Erythroblast (primary cell): Measurements from ENCODE around the gene LYZL6.
"Not testable (repeated sequence)": the region's sequence is repeated elsewhere in the genome, so short reads cannot be mapped to it uniquely, and the experiment has no call there.

Experiments
- DNase-seq, 2 experiments: peaks; one replicate each; lab custom pipeline; 2025; lab: John Stamatoyannopoulos, UW
- GATA1 ChIP-seq: IDR thresholded peaks from 2 replicates; pipeline ENCODE4 v1.6.1; 2011; ENCODE audit warnings: low read depth, mild to moderate bottlenecking, control low read depth, low read length, moderate library complexity
- POLR2A ChIP-seq: IDR thresholded peaks from 2 replicates; pipeline ENCODE4 v1.6.1; 2011; ENCODE audit warnings: mild to moderate bottlenecking, low read length

LYZL6 gene

DNA sequence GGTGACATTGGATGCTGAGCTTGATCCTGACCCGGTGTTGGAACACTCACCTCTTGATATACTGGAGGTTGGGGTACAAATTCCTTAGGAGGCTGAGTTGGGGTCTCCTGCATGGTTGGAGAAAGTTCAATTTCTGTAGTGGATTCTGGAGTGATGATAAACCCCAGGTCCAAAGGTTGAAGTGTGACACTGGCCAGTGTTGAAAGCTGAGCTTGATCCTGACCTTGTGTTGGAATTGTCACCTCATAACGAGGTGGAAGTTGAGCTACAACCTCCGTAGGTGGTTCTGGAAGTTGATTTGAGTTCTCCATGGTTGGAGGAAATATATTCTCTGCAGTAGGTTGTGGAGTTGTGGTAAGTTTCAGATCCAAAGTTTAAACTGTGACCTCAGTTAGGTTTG, 34.1 kb downstream of the LYZL6 start:
- TF ChIP-seq POLR2A (no peak), GATA1 (no peak)
- no peak for DNase-seq

DNA sequence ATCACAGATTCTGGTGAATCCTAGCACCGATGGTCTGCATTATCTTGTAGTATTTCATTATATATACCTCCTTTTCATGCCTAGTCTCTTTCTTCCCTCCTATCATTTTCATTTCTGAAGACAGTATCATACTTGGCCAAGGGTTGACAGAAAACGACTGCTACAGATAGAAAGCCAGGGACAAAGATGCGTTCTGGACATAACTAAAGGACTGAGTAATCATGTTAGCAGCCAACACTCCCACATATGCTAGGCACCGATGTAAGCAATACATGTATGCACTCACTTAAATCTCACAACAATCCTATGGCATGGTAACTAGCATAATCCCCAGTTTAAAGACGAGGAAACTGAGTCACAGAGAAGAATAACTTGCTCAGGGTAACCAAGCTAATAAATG, 35.8 kb downstream of the LYZL6 start:
- no peak for TF ChIP-seq GATA1
- no peak for TF ChIP-seq POLR2A
- DNase-seq = no peak

DNA sequence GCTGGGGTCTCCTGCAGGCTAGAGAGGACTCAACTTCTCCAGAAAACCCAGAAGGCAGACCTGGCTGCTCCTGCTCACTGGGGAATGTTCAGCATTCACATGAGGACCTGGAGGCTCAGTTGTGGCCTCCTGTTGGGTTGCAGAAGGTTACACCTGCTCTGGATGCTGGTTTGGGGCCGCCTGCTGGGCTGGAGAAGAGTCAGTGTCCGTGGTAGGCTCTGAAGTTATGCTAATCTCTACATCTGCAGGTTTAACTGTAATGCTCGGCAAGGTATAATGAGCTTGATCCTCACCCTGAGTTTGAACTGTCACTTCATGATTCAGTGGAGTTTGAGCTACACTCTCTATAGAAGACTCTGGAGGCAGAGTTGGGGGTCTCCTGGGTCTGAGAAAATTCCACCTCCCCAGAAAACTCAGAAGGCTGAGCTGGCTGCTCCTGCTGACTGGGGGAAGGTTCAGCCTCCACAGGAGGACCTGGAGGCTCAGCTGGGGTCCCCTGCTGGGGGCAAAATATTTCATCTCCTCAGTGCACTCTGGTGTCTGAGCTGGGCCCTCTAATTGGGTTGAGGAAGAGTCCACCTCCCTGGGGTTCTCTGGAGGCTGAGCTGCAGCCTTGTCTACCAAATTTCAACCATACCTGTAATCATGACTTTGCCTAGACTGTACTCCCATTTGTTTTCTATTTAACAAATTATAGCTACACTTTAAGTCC, 36.4 kb downstream of the LYZL6 start:
- TF ChIP-seq GATA1 (no peak), POLR2A (no peak)
- no peak for DNase-seq

DNA sequence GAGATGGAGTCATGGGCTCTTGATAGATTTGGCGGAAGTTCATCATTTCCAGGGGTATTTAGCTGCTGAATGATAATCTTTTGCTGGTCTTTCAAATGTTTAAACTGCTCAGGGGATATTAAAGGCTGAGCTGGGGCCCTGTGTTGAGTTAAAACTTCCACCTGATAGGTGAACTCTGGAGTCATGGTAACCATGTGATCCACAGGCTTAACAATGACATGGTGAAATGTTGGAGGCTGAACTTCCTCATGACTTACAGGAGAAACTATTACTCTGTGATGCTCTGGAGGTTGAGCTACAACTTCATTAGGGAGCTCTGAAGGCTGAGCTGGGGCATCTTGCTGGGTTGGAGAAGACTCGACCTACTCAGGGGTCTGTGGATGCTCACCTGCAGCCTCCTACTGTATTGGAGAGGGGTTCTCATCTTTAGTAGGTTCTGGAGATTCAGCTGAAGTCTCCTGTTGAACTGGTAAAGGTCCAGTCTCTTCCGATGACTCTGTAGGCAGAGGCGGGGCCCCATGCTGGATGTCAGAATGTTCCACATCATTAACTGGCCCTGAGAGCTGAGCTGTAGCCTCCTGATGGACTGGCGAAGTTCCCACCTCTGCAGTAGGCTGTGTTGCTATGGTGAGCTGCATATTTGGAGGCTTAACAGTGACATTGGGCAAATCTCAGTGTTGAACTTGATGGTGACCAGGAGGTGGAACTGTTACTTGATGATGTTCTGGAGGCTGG, 37.2 kb downstream of the LYZL6 start:
- TF ChIP-seq GATA1 (no peak), POLR2A (no peak)
- DNase-seq = no peak

DNA sequence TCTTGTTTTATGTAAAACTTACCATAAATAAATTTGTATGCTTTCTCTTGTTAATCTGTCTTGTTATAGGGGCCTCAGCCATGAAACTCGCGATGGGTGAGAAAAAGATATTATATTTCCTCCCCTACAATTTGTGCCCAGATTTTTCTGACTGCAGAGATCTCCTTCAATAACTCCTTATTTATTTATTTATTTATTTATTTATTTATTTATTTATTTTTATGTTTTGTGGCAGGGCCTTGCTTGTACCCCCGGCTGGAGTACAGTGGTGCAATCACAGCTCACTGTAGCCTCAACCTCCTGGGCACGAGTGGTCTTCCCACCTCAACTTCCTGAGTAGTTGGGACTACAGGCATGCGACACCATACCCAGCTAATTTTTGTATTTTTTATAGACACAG, 40.1 kb downstream of the LYZL6 start:
- TF ChIP-seq GATA1 = no peak
- TF ChIP-seq POLR2A = no peak
- no peak for DNase-seq

DNA sequence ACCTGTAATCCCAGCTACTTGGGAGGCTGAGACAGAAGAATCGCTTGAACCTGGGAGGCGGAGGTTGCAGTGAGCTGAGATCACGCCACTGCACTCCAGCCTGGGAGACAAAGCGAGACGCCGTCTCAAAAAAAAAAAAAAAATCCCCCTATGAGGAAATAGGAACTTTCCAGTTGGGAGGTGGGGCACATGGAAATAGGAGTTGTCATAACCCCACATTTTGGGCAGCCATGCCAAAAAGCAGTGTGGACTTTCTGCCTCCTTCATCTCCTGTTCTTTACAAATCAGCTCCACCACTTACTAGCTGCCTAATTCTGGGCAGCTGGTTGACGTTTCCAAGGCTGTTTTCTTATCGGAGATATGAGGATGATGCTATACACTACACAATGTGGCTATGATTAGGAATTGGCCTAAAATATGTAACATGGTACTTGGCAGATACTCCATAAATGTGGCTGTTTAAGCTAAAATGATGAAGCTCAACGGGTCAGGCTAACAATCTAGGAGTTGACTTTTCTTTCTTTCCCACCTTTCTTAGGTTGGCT, 41.8 kb downstream of the LYZL6 start:
- DNase-seq = no peak
- TF ChIP-seq POLR2A = no peak

DNA sequence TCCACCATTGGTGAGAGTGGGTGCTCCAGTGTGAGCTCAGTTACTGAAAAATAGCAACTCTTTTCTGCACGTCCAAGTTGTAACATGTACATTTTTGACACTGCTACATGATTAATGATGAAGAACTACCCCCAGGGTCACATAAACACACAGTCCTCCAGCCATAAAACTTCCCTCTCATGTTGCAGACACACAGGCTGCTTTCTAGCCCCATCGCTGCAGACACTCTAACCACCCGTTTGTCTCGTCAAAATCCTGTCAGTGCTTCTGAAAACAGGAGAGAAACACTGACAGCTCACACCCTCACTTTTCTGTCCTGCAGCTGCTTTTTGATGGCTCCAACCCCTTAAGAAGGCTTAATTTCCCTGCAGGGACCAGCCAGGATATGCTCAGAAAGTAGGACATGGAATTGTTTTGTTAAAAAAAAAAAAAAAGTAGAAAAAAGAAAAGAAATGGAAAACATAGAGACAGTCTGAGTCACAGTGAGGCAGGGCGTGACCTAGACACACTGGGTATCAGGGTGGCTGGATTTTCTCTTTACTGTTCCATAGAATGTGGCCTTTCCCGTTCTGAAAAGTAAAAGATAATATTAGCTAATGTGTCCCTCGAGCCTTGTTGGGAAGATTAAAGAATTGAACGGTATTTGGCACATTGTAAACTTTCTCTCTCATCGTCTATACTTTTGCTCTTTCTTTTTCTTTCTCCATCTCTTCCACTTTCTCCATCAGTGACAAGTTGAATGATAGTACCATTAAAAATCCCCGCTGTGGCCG, 42.6 kb downstream of the LYZL6 start:
- DNase-seq = no peak

DNA sequence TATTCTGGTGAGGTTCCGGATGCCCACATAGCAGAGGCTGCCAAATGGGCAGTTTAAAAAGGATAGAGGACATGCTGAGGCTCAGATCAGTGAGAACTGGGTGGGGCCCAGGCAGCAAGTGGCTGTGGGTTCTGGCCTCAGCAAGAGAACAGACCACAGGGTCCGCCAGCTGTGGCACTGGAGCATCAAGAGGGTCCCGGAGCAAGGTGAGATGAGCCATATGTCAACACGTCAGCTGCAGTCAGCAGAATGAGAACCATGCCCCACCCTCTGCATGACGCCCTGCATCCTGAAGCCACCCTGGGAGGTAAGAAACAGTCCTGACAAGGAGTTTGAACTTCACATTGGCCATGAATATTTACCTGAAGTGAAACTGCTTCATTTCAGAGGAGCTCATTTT, 43.2 kb downstream of the LYZL6 start:
- DNase-seq = no peak
- TF ChIP-seq POLR2A (no peak), GATA1 (no peak)

More for the DNA sequence above, 42.6 kb downstream of the LYZL6 start:
- no peak for TF ChIP-seq GATA1
- no peak for TF ChIP-seq POLR2A

DNA sequence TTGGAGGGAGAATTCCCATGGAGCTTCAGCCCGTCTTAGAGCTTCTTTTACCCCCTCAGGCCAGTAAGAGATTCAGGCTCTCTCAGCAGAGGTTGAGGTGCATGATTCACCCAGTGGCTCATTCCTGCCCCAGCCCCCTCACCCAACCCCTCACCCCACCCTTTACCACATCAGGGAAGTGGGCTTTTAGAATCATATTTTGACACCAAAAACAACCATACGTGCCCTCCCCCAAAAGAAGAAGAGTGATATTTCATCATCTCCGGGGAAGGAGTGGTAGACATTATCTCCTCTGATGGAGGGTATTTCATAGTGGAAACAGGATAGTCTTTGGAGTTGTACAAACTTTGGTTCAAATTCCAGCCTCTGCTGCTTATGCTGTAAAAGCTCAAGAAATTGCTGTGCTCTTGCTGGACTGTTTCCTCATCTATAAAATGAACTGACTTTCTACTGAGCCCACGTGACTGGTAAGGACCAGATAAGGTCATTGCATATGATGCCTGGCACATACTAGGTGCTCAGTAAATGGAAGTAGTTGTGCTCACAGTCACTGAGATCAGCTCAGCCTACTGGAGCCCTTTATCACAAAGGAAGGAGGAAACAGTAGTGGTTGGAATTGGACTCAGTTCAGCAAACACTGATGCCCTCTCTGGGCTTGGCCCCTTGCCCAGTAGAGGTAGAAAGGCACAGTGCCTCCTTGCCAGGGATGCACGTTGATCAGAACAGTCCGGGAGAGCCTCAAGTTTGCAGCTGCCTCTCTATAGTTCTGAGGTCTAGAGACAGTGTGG, 45.0 kb downstream of the LYZL6 start:
- no peak for DNase-seq

DNA sequence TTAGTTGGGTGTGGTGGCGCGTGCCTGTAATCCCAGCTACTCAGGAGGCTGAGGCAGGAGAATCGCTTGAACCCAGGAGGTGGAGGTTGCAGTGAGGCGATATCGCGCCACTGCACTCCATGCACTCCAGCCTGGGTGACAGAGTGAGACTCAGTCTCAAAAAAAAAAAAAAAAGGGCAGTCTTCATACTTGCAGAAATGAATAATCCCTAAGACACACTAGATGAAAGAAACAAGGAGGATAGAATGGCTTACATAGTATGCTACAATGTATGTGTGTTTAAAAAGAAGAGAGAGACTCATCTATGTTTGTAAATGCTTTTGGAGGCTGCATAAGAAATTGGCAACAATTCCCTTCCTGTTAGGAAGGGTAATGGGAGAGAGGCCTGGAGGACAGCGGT, 45.7 kb downstream of the LYZL6 start:
- not testable (repeated sequence) for DNase-seq

More for the DNA sequence above, 45.0 kb downstream of the LYZL6 start:
- TF ChIP-seq GATA1 = no peak
- TF ChIP-seq POLR2A = no peak

DNA sequence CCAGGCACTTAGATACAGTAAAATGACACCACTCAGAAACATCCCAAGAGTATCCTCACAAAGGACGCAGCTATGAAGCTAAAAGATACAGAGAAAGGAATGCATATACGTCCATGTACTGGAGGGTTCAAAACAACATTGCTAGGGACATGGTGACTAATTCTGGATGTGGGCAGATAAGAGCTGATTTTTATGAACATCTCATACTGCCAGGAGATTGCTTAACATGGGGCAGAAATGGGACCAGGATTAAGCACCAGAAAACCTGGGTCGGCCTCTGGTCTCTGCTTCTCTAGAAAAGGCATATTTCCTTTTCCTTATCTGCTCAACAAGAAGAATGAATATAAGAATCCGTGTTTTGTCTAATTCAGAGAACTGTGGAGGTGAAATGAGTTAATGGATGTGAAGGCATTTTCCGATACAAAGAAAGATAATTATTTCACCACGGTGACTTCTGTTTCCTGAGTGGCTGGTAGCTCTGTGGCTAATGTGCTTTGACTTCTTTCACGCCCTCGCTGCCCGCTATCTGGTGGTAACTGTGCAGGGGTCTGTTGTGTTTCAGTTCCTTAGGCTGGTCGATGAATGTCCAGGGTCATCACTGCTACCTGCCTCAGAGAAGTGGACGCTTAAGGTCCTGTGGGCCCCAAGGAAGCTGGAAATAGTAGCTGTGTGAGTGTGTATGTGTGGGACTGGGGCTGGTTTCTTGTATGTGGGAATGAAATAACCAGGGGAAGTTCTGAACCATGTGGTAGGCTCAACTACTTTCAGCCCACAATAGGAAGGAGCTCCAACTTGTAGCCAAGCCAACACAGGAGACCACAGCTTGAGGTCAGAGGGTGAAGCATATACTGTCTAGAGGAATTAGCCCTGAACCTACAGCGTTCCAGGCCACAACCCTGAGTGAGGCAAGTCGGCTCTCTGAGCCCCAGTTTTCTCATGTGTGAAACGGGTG, 47.6 kb downstream of the LYZL6 start:
- TF ChIP-seq POLR2A = no peak
- no peak for DNase-seq

DNA sequence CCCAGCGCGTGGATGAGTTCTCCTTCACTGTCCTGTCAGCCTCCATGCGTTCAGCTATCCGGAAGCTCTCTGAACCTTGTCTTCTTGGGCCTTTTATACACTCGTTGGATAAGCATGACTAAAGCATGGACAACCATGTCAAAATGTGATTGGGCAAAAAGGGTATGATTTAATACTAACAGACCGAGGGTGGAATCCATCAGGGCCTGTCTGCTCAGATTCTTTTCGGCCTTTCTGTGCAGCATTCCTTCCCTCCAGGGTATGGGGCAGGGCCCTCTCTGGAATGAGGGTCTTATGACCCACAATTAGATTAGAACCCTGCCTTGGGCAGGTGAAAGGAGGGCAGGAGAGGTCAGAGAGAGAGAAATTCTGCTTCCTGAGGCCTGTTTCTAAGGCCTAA, 49.3 kb downstream of the LYZL6 start:
- TF ChIP-seq POLR2A (no peak), GATA1 (no peak)
- DNase-seq = no peak

DNA sequence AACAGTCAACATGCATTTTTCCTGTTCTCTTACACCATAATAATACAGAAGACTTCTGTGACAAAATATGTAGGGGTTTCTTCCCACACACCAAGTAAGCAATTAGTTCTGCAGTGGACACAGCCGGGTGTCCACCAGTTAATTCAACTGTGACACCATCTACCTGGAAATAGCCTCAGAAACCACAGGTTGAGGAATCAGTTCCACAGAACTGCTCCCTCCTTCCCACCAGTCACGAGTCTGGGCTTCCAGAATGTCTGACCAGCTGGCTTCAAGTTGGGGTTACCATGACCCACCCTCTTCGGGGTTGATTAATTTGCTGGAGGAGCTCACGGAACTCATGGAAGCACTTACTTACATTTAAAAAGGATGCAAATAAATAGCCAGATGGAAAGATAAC, 49.8 kb downstream of the LYZL6 start:
- DNase-seq = no peak
- TF ChIP-seq POLR2A = no peak
- TF ChIP-seq GATA1 = no peak
